SK-N-SH (cell line): ENCODE data around the gene ATP8A2. TPM values are rescaled to one million over a fixed set of nuclear protein-coding genes. Genes with fewer than 3 reads are reported as not detected.

Experiments
- CTCF ChIA-PET: fragments of 300-600, 350-600 bp; formaldehyde crosslinking; extraction: SDS; loops from one replicate; lab custom pipeline; 2021; lab: Yijun Ruan, JAX
- POLR2A ChIA-PET: fragments of 350-600 bp; sonication (Branson Sonifier 250); formaldehyde crosslinking; extraction: SDS; loops from one replicate; lab custom pipeline; 2020; ENCODE audit warnings: antibody characterized with exemption, inconsistent platforms; lab: Yijun Ruan, JAX
- DNase-seq: peaks from one replicate; pipeline ENCODE4 v3.0.0; 2012
- H2AFZ ChIP-seq: fragments of 200-600 bp; sonication (generic); 2 replicates; pipeline ENCODE4 v1.8.1; 2016; ENCODE audit warnings: antibody characterized with exemption, mild to moderate bottlenecking, low read depth
- H3F3A ChIP-seq: fragments of 200-600 bp; sonication (generic); replicated peaks from 2 replicates; pipeline ENCODE3; 2016; ENCODE audit warnings: antibody characterized with exemption, mild to moderate bottlenecking; ENCODE audit not compliant: insufficient read depth
- H3K27ac ChIP-seq, 2 experiments: fragments of 200-500 bp in 1 of 2; fragments of 200-600 bp in 1 of 2; sonication (Bioruptor generic) in 1 of 2; sonication (generic), shearing (Covaris generic) in 1 of 2; 2 replicates each; pipeline versions ENCODE4 v1.5.1 to v1.6.1; 2014 to 2016; ENCODE audit warnings: low read depth in 2 of 2, inconsistent platforms in 1 of 2, low read length in 1 of 2, mild to moderate bottlenecking in 1 of 2, mixed read lengths in 1 of 2
- H3K27me3 ChIP-seq: fragments of 200-600 bp; sonication (generic), shearing (Covaris generic); 2 replicates; pipeline ENCODE4 v1.6.1; 2016; ENCODE audit warnings: mixed run types; ENCODE audit not compliant: insufficient read depth
- H3K36me3 ChIP-seq, 2 experiments: fragments of 200-500 bp in 1 of 2; fragments of 200-600 bp in 1 of 2; sonication (Bioruptor generic) in 1 of 2; sonication (generic) in 1 of 2; replicated peaks in 1 of 2; 2 replicates each; pipeline versions ENCODE3 to v1.5.1; 2014 to 2016; ENCODE audit warnings: low read length in 1 of 2, mild to moderate bottlenecking in 1 of 2; ENCODE audit not compliant: insufficient read depth in 2 of 2, control insufficient read depth in 1 of 2
- H3K4me1 ChIP-seq, 2 experiments: fragments of 200-500 bp in 1 of 2; fragments of 200-600 bp in 1 of 2; sonication (Bioruptor generic) in 1 of 2; sonication (generic), shearing (Covaris generic) in 1 of 2; 2 replicates each; pipeline versions ENCODE4 v1.5.1 to v1.6.1; 2014 to 2016; ENCODE audit warnings: low read depth in 1 of 2, low read length in 1 of 2, mixed run types in 1 of 2; ENCODE audit not compliant: insufficient read depth in 2 of 2, control insufficient read depth in 1 of 2
- H3K4me2 ChIP-seq: fragments of 200-600 bp; sonication (generic), shearing (Covaris generic); 2 replicates; pipeline ENCODE4 v1.6.1; 2017; ENCODE audit warnings: mixed run types
- H3K4me3 ChIP-seq, 2 experiments: fragments of 200-500 bp in 1 of 2; fragments of 200-600 bp in 1 of 2; sonication (Bioruptor generic) in 1 of 2; sonication (generic), shearing (Covaris generic) in 1 of 2; 2 replicates each; pipeline versions ENCODE4 v1.5.1 to v1.8.1; 2014 to 2016; ENCODE audit warnings: low read depth in 2 of 2, inconsistent platforms in 1 of 2, low read length in 1 of 2, mild to moderate bottlenecking in 1 of 2, mixed read lengths in 1 of 2, moderate library complexity in 1 of 2
- H3K79me2 ChIP-seq: fragments of 200-600 bp; sonication (generic); 2 replicates; pipeline ENCODE4 v1.8.1; 2017; ENCODE audit warnings: mild to moderate bottlenecking; ENCODE audit not compliant: insufficient read depth
- H3K9ac ChIP-seq: fragments of 200-600 bp; sonication (generic); 2 replicates; pipeline ENCODE4 v1.6.1; 2017; ENCODE audit warnings: mixed run types
- H3K9me2 ChIP-seq: fragments of 200-600 bp; sonication (generic); 2 replicates; pipeline ENCODE4 v1.6.1; 2017; ENCODE audit warnings: mixed run types
- H3K9me3 ChIP-seq: fragments of 200-600 bp; sonication (generic); 2 replicates; pipeline ENCODE4 v1.6.1; 2017; ENCODE audit warnings: mixed run types, mild to moderate bottlenecking, moderate library complexity
- H4K20me1 ChIP-seq: fragments of 200-600 bp; sonication (generic); 2 replicates; pipeline ENCODE4 v1.6.1; 2017; ENCODE audit warnings: mild to moderate bottlenecking, mixed run types; ENCODE audit not compliant: insufficient read depth
- CHD2 ChIP-seq: fragments of 150-350 bp; IDR thresholded peaks from 2 replicates; pipeline ENCODE4 v1.6.1; 2018; ENCODE audit warnings: low read length; ENCODE audit not compliant: partially characterized antibody
- ELF1 ChIP-seq: IDR thresholded peaks from 2 replicates; pipeline ENCODE4 v1.4.0; 2012
- EP300 ChIP-seq, 2 experiments: IDR thresholded peaks; 2 replicates each; pipeline versions ENCODE4 v1.4.0 to v1.6.1; 2012; ENCODE audit warnings: borderline replicate concordance in 1 of 2, low read depth in 1 of 2, low read length in 1 of 2
- EZH2phosphoT487 ChIP-seq: fragments of 200-600 bp; sonication (generic); IDR thresholded peaks from 2 replicates; pipeline ENCODE4 v1.6.1; 2017; ENCODE audit warnings: low read depth, mixed run types, mild to moderate bottlenecking, antibody characterized with exemption, moderate library complexity, borderline replicate concordance
- FOSL2 ChIP-seq: IDR thresholded peaks from 2 replicates; pipeline ENCODE4 v1.4.0; 2012; ENCODE audit warnings: low read depth, mild to moderate bottlenecking, moderate library complexity, borderline replicate concordance
- FOXJ3 ChIP-seq: sonication (generic); formaldehyde crosslinking; IDR thresholded peaks from 2 replicates; pipeline ENCODE4 v1.5.1; 2020; ENCODE audit warnings: mild to moderate bottlenecking, missing genetic modification reagents
- GABPA ChIP-seq: IDR thresholded peaks from 2 replicates; pipeline ENCODE4 v1.4.0; 2012; ENCODE audit warnings: low read depth, mild to moderate bottlenecking
- GATA2 ChIP-seq: sonication (generic); formaldehyde crosslinking; IDR thresholded peaks from 2 replicates; pipeline ENCODE4 v1.5.0; 2020; ENCODE audit warnings: mild to moderate bottlenecking, missing genetic modification reagents
- JUND ChIP-seq: IDR thresholded peaks from 2 replicates; pipeline ENCODE4 v1.4.0; 2012
- MAX ChIP-seq: IDR thresholded peaks from 2 replicates; pipeline ENCODE4 v1.4.0; 2012; ENCODE audit warnings: low read depth
- MEF2A ChIP-seq: IDR thresholded peaks from 2 replicates; pipeline ENCODE4 v1.4.0; 2012; ENCODE audit warnings: low read depth, borderline replicate concordance
- MXI1 ChIP-seq: IDR thresholded peaks from 2 replicates; pipeline ENCODE4 v1.6.1; 2012; ENCODE audit warnings: mild to moderate bottlenecking, low read depth, low read length, improper control_type of control experiment
- NFIC ChIP-seq: IDR thresholded peaks from 2 replicates; pipeline ENCODE4 v1.4.0; 2012; ENCODE audit warnings: borderline replicate concordance
- RAD21 ChIP-seq: IDR thresholded peaks from 2 replicates; pipeline ENCODE4 v1.6.1; 2012; ENCODE audit warnings: mild to moderate bottlenecking, low read length
- REST ChIP-seq: IDR thresholded peaks from 2 replicates; pipeline ENCODE4 v1.6.1; 2012; ENCODE audit warnings: mild to moderate bottlenecking, low read depth, low read length, moderate library complexity
- RFX5 ChIP-seq: IDR thresholded peaks from 2 replicates; pipeline ENCODE4 v1.6.1; 2012; ENCODE audit warnings: mild to moderate bottlenecking, improper control_type of control experiment, low read length
- SIN3A ChIP-seq: IDR thresholded peaks from 2 replicates; pipeline ENCODE4 v1.6.1; 2012; ENCODE audit warnings: low read depth, mild to moderate bottlenecking, low read length, moderate library complexity, borderline replicate concordance
- SMC3 ChIP-seq: IDR thresholded peaks from 2 replicates; pipeline ENCODE4 v1.6.1; 2012; ENCODE audit warnings: low read depth, low read length, improper control_type of control experiment
- TAF1 ChIP-seq: IDR thresholded peaks from 2 replicates; pipeline ENCODE4 v1.6.1; 2012; ENCODE audit warnings: low read depth, mild to moderate bottlenecking, low read length, moderate library complexity, borderline replicate concordance
- TCF12 ChIP-seq: IDR thresholded peaks from 2 replicates; pipeline ENCODE4 v1.4.0; 2012
- TEAD4 ChIP-seq: IDR thresholded peaks from 2 replicates; pipeline ENCODE4 v1.4.0; 2012; ENCODE audit warnings: mild to moderate bottlenecking, borderline replicate concordance; ENCODE audit not compliant: insufficient read depth
- WGBS: methylation state at CpG from one replicate; pipeline ENCODE4 v1.1.6; 2017; ENCODE audit warnings: low lambda C conversion rate; 5-methylcytosine and 5-hydroxymethylcytosine counted together
- polyA plus RNA-seq, 3 experiments: library from polyadenylated mRNA; depleted of rRNA; stranded (reverse); fragments of >200 nt; gene quantifications; 2 replicates each; pipeline ENCODE4 v1.2.3, GENCODE V29; 2012
- TF ChIP-seq, protein P1 (sequence below): fragments of 200-600 bp; sonication (generic); IDR thresholded peaks from 2 replicates; pipeline ENCODE4 v1.6.1; 2017; ENCODE audit warnings: antibody characterized with exemption, mild to moderate bottlenecking, moderate library complexity
- TF ChIP-seq, protein P2 (sequence below): fragments of 150-350 bp; IDR thresholded peaks from 2 replicates; pipeline ENCODE4 v1.6.1; 2016; ENCODE audit warnings: mild to moderate bottlenecking, low read depth, low read length
- TF ChIP-seq, protein P3 (sequence below): fragments of 150-350 bp; IDR thresholded peaks from 2 replicates; pipeline ENCODE4 v1.6.1; 2017; ENCODE audit warnings: antibody characterized with exemption, low read length, low read depth, borderline replicate concordance
- TF ChIP-seq, protein P4 (sequence below): IDR thresholded peaks from 2 replicates; pipeline ENCODE4 v1.4.0; 2012; ENCODE audit warnings: low read depth, borderline replicate concordance

The ATP8A2 gene
- polyA plus RNA-seq, 1 of the 3 experiments (the other 2 are of a cell fraction): 0.02 TPM

- peaks cover 6 to 16% of the 10 kb centered on the region in 2 experiments; a peak in 3 of 4 replicates for H3K4me1 ChIP-seq
- no peak for TF ChIP-seq JUND
- peak; percentile 76 for TF ChIP-seq GATA2 (CRISPR knock-in tag)
- no peak for TF ChIP-seq TEAD4
- TF ChIP-seq TCF12: peak; percentile 19; the same call in 1 of the 2 replicates
- TF ChIP-seq, protein P1, sequence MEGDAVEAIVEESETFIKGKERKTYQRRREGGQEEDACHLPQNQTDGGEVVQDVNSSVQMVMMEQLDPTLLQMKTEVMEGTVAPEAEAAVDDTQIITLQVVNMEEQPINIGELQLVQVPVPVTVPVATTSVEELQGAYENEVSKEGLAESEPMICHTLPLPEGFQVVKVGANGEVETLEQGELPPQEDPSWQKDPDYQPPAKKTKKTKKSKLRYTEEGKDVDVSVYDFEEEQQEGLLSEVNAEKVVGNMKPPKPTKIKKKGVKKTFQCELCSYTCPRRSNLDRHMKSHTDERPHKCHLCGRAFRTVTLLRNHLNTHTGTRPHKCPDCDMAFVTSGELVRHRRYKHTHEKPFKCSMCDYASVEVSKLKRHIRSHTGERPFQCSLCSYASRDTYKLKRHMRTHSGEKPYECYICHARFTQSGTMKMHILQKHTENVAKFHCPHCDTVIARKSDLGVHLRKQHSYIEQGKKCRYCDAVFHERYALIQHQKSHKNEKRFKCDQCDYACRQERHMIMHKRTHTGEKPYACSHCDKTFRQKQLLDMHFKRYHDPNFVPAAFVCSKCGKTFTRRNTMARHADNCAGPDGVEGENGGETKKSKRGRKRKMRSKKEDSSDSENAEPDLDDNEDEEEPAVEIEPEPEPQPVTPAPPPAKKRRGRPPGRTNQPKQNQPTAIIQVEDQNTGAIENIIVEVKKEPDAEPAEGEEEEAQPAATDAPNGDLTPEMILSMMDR: no peak
- TF ChIP-seq EZH2phosphoT487: no peak
- peak; percentile 55 for TF ChIP-seq CHD2
- TF ChIP-seq, protein P2, sequence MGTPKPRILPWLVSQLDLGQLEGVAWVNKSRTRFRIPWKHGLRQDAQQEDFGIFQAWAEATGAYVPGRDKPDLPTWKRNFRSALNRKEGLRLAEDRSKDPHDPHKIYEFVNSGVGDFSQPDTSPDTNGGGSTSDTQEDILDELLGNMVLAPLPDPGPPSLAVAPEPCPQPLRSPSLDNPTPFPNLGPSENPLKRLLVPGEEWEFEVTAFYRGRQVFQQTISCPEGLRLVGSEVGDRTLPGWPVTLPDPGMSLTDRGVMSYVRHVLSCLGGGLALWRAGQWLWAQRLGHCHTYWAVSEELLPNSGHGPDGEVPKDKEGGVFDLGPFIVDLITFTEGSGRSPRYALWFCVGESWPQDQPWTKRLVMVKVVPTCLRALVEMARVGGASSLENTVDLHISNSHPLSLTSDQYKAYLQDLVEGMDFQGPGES: no peak
- TF ChIP-seq TAF1: no peak
- TF ChIP-seq SIN3A: no peak
- TF ChIP-seq REST: no peak
- peak; percentile 23; the same call in 1 of the 2 replicates for TF ChIP-seq MXI1
- TF ChIP-seq RFX5: no peak
- TF ChIP-seq SMC3: no peak
- no peak for TF ChIP-seq NFIC
- TF ChIP-seq GABPA: no peak
- TF ChIP-seq FOSL2: no peak
- no peak for TF ChIP-seq MEF2A
- TF ChIP-seq, protein P3, sequence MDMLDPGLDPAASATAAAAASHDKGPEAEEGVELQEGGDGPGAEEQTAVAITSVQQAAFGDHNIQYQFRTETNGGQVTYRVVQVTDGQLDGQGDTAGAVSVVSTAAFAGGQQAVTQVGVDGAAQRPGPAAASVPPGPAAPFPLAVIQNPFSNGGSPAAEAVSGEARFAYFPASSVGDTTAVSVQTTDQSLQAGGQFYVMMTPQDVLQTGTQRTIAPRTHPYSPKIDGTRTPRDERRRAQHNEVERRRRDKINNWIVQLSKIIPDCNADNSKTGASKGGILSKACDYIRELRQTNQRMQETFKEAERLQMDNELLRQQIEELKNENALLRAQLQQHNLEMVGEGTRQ: no peak
- TF ChIP-seq, protein P4, sequence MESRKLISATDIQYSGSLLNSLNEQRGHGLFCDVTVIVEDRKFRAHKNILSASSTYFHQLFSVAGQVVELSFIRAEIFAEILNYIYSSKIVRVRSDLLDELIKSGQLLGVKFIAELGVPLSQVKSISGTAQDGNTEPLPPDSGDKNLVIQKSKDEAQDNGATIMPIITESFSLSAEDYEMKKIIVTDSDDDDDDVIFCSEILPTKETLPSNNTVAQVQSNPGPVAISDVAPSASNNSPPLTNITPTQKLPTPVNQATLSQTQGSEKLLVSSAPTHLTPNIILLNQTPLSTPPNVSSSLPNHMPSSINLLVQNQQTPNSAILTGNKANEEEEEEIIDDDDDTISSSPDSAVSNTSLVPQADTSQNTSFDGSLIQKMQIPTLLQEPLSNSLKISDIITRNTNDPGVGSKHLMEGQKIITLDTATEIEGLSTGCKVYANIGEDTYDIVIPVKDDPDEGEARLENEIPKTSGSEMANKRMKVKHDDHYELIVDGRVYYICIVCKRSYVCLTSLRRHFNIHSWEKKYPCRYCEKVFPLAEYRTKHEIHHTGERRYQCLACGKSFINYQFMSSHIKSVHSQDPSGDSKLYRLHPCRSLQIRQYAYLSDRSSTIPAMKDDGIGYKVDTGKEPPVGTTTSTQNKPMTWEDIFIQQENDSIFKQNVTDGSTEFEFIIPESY: no peak
- TF ChIP-seq MAX: no peak
- peak; percentile 9; the same call in 1 of the 2 replicates for TF ChIP-seq RAD21
- peak in 1 of 2 experiments; percentile 83; a peak in 2 of 4 replicates for TF ChIP-seq EP300 (IDR thresholded peaks at IDR 0.05; ENCODE audit: borderline replicate concordance in 1 of 2, low read depth in 1 of 2, low read length in 1 of 2)
- TF ChIP-seq FOXJ3 (CRISPR knock-in tag): peak; percentile 73
- TF ChIP-seq ELF1: no peak
Observed at GRCh38 chr13:25881971-25882451, 510.2 kb downstream of the ATP8A2 start.

More at GRCh38 chr13:25881971-25882451, 510.2 kb downstream of the ATP8A2 start:
- Histone ChIP-seq H3F3A (no peaks in the 10 kb centered on the region), H4K20me1 (no peaks in the 10 kb centered on the region), H3K9me3 (no peaks in the 10 kb centered on the region), H3K9ac (no peak overlapping the region), H3K9me2 (no peaks in the 10 kb centered on the region), H2AFZ (no peak overlapping the region), H3K27ac (no peak overlapping the region), H3K79me2 (no peaks in the 10 kb centered on the region), H3K36me3 (no peaks in the 10 kb centered on the region), H3K4me3 (no peak overlapping the region; a peak in 1 of 4 replicates), H3K27me3 (no peaks in the 10 kb centered on the region), H3K4me2 (no peak overlapping the region)
- peak; percentile 64 for DNase-seq
- ChIA-PET POLR2A (no interaction called here), CTCF (no interaction called here)
- 7% methylated on average over 12 of the region's 12 CpGs for WGBS
